ENCODE data around the gene ARHGAP28. TPM values are rescaled to one million over a fixed set of nuclear protein-coding genes. Genes with fewer than 3 reads are reported as not detected.

The ARHGAP28 gene
- total RNA-seq, 2 donors from 2014 or later, result 20.3 to 22.6 TPM

DNA sequence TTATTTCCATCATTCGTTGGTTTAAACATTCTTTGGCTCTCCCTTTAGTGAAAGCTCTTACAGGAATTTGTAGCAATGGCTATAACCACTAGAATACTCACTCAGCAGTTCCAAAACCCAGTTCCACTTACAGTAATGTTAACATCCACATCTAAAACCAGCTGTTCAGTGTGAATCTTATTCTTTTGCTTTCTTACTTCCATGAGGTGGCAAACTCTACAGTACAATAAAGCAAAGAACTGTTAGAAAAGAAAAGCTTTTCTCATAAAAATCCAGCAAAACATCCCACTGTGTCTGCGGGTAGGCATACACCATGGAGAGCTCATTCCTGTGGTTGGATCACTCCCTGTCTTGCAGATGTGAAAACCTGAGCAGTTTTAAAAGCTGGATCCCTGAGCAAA, 147.1 kb downstream of the ARHGAP28 start:
- no peaks in the 10 kb centered on the region for H3K4me1 ChIP-seq (replicated peaks)
- no peak for DNase-seq (ENCODE audit: low spot score)
- TF ChIP-seq POLR2AphosphoS5 (IDR thresholded peaks at IDR 0.05) (no peak), POLR2A (IDR thresholded peaks at IDR 0.05) (no peak)
- TF ChIP-seq, protein P1, sequence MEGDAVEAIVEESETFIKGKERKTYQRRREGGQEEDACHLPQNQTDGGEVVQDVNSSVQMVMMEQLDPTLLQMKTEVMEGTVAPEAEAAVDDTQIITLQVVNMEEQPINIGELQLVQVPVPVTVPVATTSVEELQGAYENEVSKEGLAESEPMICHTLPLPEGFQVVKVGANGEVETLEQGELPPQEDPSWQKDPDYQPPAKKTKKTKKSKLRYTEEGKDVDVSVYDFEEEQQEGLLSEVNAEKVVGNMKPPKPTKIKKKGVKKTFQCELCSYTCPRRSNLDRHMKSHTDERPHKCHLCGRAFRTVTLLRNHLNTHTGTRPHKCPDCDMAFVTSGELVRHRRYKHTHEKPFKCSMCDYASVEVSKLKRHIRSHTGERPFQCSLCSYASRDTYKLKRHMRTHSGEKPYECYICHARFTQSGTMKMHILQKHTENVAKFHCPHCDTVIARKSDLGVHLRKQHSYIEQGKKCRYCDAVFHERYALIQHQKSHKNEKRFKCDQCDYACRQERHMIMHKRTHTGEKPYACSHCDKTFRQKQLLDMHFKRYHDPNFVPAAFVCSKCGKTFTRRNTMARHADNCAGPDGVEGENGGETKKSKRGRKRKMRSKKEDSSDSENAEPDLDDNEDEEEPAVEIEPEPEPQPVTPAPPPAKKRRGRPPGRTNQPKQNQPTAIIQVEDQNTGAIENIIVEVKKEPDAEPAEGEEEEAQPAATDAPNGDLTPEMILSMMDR (IDR thresholded peaks at IDR 0.05), result no peak
- intact Hi-C loops (cut with DNase I), result no loop called here
- H3K36me3 ChIP-seq, result no peaks in the 10 kb centered on the region
- 49% methylated on average over 2 of the region's 2 CpGs for WGBS
- H3K9me3 ChIP-seq, result no peaks in the 10 kb centered on the region
- no peak overlapping the region for H3K27ac ChIP-seq
- H3K4me3 ChIP-seq, result no peak overlapping the region
- no peaks in the 10 kb centered on the region for H3K27me3 ChIP-seq (replicated peaks; ENCODE audit: insufficient read depth)

DNA sequence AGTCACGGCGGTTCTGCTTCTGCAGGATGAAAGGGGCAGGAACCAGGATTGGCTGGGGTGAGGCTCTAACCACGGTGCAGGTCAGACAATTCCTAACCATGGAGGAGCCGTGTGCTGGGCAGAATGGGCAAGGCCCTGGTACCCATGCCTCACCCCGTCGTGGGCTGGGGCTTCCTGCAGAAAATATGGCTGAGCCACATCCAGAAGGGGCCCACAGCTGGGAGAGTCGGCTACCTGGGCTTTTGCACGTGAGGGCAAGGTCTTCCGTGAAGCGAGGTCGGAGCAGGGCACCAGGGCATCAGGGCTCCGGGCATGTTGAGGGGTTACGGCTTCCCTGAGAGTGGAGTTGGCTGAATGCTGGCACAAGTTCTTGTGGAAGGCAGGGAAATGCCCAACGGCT, 147.8 kb downstream of the ARHGAP28 start:
- intact Hi-C loops (cut with DNase I), result no loop called here
- TF ChIP-seq POLR2AphosphoS5 (IDR thresholded peaks at IDR 0.05) (no peak), POLR2A (IDR thresholded peaks at IDR 0.05) (no peak)
- TF ChIP-seq, protein P1 (IDR thresholded peaks at IDR 0.05), result no peak
- Histone ChIP-seq H3K4me1 (replicated peaks) (no peaks in the 10 kb centered on the region), H3K4me3 (no peak overlapping the region), H3K9me3 (no peaks in the 10 kb centered on the region), H3K36me3 (no peaks in the 10 kb centered on the region), H3K27ac (no peak overlapping the region), H3K27me3 (replicated peaks; ENCODE audit: insufficient read depth) (no peaks in the 10 kb centered on the region)
- WGBS, result 91% methylated on average over 14 of the region's 14 CpGs
- no peak for DNase-seq (ENCODE audit: low spot score)

DNA sequence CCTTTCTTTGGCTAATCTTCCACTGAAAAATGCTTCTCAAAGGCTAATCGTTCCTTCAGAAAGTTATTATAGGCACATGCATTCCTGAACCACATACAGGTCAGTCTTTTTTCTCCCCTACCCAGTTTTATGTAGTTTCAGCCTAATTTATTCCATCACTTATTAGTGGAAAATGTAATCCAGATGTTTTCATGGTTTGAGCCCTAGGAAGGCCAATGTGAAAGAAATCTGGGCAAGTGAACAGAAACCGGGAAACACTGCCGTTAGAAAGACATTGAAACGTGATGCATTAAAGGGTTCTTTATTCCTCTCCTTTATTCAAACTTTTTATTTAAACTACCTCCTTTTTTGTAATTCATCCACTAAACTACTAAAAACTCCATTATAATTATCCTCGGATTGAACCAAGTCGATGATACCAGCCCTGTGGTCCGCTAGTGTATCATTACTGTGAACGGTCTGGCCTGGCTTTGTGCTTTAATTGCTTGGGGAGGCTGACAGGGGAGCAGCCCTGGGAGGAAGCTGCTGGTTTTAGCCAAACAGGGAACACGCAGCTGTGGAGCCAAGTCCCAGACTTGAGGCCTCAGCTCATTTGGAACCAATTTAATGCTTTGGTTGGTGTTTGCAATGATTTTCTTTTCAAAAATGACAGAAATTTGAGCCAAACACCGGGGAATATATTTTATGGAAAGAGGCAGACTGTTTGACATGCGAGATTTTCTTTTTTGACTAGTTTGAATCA, 149.2 kb downstream of the ARHGAP28 start:
- H3K4me1 ChIP-seq (replicated peaks), result no peaks in the 10 kb centered on the region
- no peak overlapping the region for H3K4me3 ChIP-seq
- DNase-seq (ENCODE audit: low spot score), result no peak
- TF ChIP-seq POLR2AphosphoS5 (IDR thresholded peaks at IDR 0.05) (no peak), POLR2A (IDR thresholded peaks at IDR 0.05) (no peak)
- TF ChIP-seq, protein P1 (IDR thresholded peaks at IDR 0.05), result no peak
- H3K27me3 ChIP-seq (replicated peaks; ENCODE audit: insufficient read depth), result no peaks in the 10 kb centered on the region
- no peaks in the 10 kb centered on the region for H3K36me3 ChIP-seq
- 73% methylated on average over 11 of the region's 11 CpGs for WGBS
- no peaks in the 10 kb centered on the region for H3K9me3 ChIP-seq
- intact Hi-C loops (cut with DNase I), result no loop called here
- no peak overlapping the region for H3K27ac ChIP-seq

DNA sequence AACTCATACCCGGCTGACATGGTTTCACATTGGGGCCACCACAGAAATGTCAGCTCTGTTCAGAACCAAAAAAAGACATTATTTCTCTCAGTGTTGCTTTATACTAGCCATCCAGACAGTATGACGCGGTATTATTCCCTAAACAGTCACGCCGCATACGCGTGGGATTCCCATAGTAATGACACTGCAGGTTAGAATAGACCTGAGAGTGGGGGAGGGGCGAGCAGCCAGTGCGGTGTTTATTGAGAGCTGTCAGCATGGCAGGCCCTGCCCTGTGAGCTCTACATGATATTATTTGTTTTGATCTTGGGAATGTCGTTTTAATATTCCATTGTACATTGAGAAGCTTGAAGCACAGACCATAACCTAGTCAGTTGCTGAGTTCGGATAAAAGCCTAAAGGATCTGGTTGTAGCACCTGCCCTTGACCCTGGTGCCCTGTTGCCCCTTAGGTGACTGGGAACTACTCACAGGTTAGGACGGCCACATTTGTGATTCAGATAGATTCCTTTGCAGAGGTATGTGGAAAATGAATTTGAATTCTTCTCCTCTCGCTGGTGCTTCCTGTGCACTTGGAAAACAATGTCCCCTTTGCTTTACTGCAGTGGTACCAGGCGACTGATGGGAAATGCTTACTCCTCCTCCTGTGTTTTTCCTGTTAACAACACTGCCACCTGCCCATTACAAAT, 150.1 kb downstream of the ARHGAP28 start:
- 91% methylated on average over 14 of the region's 14 CpGs for WGBS
- intact Hi-C loops (cut with DNase I), result loop anchor here (2.0 to 10.0 kb wide), 3 partner anchors 277 to 1005 kb away; no protein-coding TSS in a partner anchor
- DNase-seq (ENCODE audit: low spot score), result no peak
- Histone ChIP-seq H3K4me1 (replicated peaks) (no peaks in the 10 kb centered on the region), H3K27ac (no peak overlapping the region), H3K27me3 (replicated peaks; ENCODE audit: insufficient read depth) (no peaks in the 10 kb centered on the region), H3K9me3 (no peaks in the 10 kb centered on the region), H3K4me3 (no peak overlapping the region), H3K36me3 (no peaks in the 10 kb centered on the region)
- TF ChIP-seq POLR2A (IDR thresholded peaks at IDR 0.05) (no peak), POLR2AphosphoS5 (IDR thresholded peaks at IDR 0.05) (no peak)
- TF ChIP-seq, protein P1 (IDR thresholded peaks at IDR 0.05), result no peak

Measured in prostate gland (tissue), 2 donors.